Stimulated activated CD8-positive, alpha-beta memory T cell treated with anti-CD3 and anti-CD28 coated beads, Interleukin-4, amount 100 ng/mL, for 24 hours (primary cell): ENCODE measurements around the gene RBMS3.
"Not testable (repeated sequence)": the region's sequence is repeated elsewhere in the genome, so short reads cannot be mapped to it uniquely, and the experiment has no call there.

ENCODE experiments used
- DNase-seq: peaks from one replicate; pipeline ENCODE4 v3.0.0-alpha.2; 2020; ENCODE audit warnings: low read depth

Gene RBMS3

GRCh38 chr3:29280404-29281093, at the start of gene RBMS3:
TSS of gene RBMS3 (plus strand) at chr3:29281071.
- DNase-seq: no peak

- not testable (repeated sequence) for DNase-seq
Observed at GRCh38 chr3:29233126-29233525, 47.7 kb upstream of the RBMS3 start.

- no peak for DNase-seq
Observed at GRCh38 chr3:29236146-29236840, 44.6 kb upstream of the RBMS3 start.

- no peak for DNase-seq
Observed at GRCh38 chr3:29239376-29239775, 41.5 kb upstream of the RBMS3 start.

- DNase-seq: no peak
Observed at GRCh38 chr3:29240248-29240647, 40.6 kb upstream of the RBMS3 start.

- DNase-seq: no peak
Observed at GRCh38 chr3:29240887-29241286, 40.0 kb upstream of the RBMS3 start.

- DNase-seq: no peak
Observed at GRCh38 chr3:29241855-29242254, 39.0 kb upstream of the RBMS3 start.

GRCh38 chr3:29242296-29242695, 38.6 kb upstream of the RBMS3 start:
- no peak for DNase-seq

GRCh38 chr3:29245441-29245840, 35.4 kb upstream of the RBMS3 start:
- no peak for DNase-seq

- no peak for DNase-seq
Observed at GRCh38 chr3:29247088-29247745, 33.7 kb upstream of the RBMS3 start.

- no peak for DNase-seq
Observed at GRCh38 chr3:29249829-29250345, 31.0 kb upstream of the RBMS3 start.

GRCh38 chr3:29255854-29256696, 24.8 kb upstream of the RBMS3 start:
- DNase-seq: no peak

- DNase-seq: no peak
Observed at GRCh38 chr3:29258161-29258560, 22.7 kb upstream of the RBMS3 start.

GRCh38 chr3:29261119-29261518, 19.8 kb upstream of the RBMS3 start:
- DNase-seq: no peak

GRCh38 chr3:29263476-29263875, 17.4 kb upstream of the RBMS3 start:
- no peak for DNase-seq

GRCh38 chr3:29265509-29266072, 15.3 kb upstream of the RBMS3 start:
- DNase-seq: no peak

- no peak for DNase-seq
Observed at GRCh38 chr3:29267226-29267625, 13.6 kb upstream of the RBMS3 start.

- DNase-seq: no peak
Observed at GRCh38 chr3:29268651-29269050, 12.2 kb upstream of the RBMS3 start.

GRCh38 chr3:29270752-29271151, 10.1 kb upstream of the RBMS3 start:
- no peak for DNase-seq

GRCh38 chr3:29271475-29271874, 9.4 kb upstream of the RBMS3 start:
- no peak for DNase-seq

GRCh38 chr3:29274667-29275066, 6.2 kb upstream of the RBMS3 start:
- no peak for DNase-seq

GRCh38 chr3:29275309-29275708, 5.6 kb upstream of the RBMS3 start:
- DNase-seq: no peak
